Skeletal muscle satellite cell (primary cell): ENCODE measurements around the gene JUP. TPM values are rescaled to one million over a fixed set of nuclear protein-coding genes. Genes with fewer than 3 reads are reported as not detected.
"Not testable (repeated sequence)": the region's sequence is repeated elsewhere in the genome, so short reads cannot be mapped to it uniquely, and the experiment has no call there.

Experiments
- H3K27me3 ChIP-seq: 2 replicates; pipeline ENCODE4 v1.7.0; 2013; ENCODE audit warnings: low read length; ENCODE audit not compliant: control insufficient read depth, insufficient read depth
- H3K36me3 ChIP-seq: 2 replicates; pipeline ENCODE4 v1.7.0; 2013; ENCODE audit warnings: mild to moderate bottlenecking, control low read depth, low read length; ENCODE audit not compliant: insufficient read depth
- H3K4me1 ChIP-seq: 2 replicates; pipeline ENCODE4 v1.7.0; 2013; ENCODE audit warnings: low read length; ENCODE audit not compliant: control insufficient read depth, insufficient read depth
- H3K4me2 ChIP-seq: 2 replicates; pipeline ENCODE4 v1.7.0; 2013; ENCODE audit warnings: mild to moderate bottlenecking, low read length
- H3K4me3 ChIP-seq: 2 replicates; pipeline ENCODE4 v1.7.0; 2013; ENCODE audit warnings: low read length
- H3K9ac ChIP-seq: 2 replicates; pipeline ENCODE4 v1.7.0; 2013; ENCODE audit warnings: mild to moderate bottlenecking, low read depth, low read length, moderate library complexity
- H3K9me3 ChIP-seq: replicated peaks from 2 replicates; pipeline ENCODE4 v1.7.0; 2013; ENCODE audit warnings: mild to moderate bottlenecking, control low read depth, low read length
- total RNA-seq: library from RNA; depleted of rRNA; stranded (reverse); fragments of >200 nt; gene quantifications from 2 replicates; pipeline ENCODE4 v1.2.3, GENCODE V29; 2012; rRNA removed

Gene JUP
- total RNA-seq, result 2.3 and 8.1 TPM in 2 replicates

- peak within 1 kb of the TSS; percentile 67 for H3K4me3 ChIP-seq
- H3K9me3 ChIP-seq, result no peaks in the 10 kb centered on the region
- peaks cover 26% of the 10 kb centered on the region for H3K4me1 ChIP-seq
- peak within 1 kb of the TSS; percentile 37 for H3K9ac ChIP-seq
- peaks cover 40% of the 10 kb centered on the region for H3K27me3 ChIP-seq
- H3K4me2 ChIP-seq, result peak within 1 kb of the TSS; percentile 79
- no peaks in the 10 kb centered on the region for H3K36me3 ChIP-seq
Observed at GRCh38 chr17:41786227-41787020, at the start of gene JUP. Gene JUP (minus strand): TSS chr17:41786711. CDS start chr17:41771854, 14,857 bp downstream.

DNA sequence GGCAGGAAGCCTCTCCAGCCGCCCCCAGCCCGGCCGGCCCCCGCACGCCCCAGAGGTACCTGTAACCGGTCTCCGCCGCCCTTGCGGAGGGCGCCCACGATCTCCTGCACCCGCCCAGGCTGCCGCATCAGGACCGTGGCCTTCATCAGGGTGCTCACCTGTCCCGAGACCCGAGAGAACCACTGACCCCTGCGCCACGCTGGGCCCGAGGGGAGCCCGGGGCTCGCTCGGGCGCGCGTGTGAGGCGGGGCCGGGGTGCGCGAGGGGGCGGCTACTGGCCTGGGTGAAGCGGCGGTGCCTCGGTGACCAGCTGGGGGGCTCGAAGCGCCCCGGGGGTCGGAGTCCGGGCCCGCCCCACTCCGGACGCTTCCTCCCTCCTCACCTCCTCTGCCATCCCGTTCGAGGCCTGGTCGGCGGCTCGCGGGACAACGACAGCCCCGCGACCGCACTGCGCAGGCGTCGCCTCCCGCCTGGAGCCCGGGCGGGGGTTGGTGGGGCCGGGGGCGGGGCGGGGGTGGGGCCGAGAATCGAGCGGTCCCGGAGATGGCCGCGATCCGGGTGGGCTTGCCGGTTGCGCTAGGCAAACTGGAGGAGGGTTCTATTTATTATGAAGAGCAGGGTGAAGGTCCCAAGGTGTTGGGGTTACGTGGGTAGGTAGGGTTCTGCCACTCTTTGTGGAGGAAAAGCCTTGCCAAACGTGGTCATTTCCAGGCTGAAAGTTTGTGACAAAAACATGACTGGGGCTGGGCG is 49.5 kb upstream of the JUP start, which contains the start of gene NT5C3B:
TSS of gene NT5C3B (minus strand) at position 433 of the 750 bp plus-strand sequence. CDS start at position 394, 39 bp downstream.
- Histone ChIP-seq H3K27me3 (no peaks in the 10 kb centered on the region), H3K4me3 (peak within 1 kb of the TSS; percentile 89), H3K4me1 (peaks cover 15% of the 10 kb centered on the region), H3K9me3 (no peaks in the 10 kb centered on the region), H3K4me2 (peak within 1 kb of the TSS; percentile 95), H3K36me3 (peaks cover 9% of the 10 kb centered on the region), H3K9ac (peak within 1 kb of the TSS; percentile 87)

DNA sequence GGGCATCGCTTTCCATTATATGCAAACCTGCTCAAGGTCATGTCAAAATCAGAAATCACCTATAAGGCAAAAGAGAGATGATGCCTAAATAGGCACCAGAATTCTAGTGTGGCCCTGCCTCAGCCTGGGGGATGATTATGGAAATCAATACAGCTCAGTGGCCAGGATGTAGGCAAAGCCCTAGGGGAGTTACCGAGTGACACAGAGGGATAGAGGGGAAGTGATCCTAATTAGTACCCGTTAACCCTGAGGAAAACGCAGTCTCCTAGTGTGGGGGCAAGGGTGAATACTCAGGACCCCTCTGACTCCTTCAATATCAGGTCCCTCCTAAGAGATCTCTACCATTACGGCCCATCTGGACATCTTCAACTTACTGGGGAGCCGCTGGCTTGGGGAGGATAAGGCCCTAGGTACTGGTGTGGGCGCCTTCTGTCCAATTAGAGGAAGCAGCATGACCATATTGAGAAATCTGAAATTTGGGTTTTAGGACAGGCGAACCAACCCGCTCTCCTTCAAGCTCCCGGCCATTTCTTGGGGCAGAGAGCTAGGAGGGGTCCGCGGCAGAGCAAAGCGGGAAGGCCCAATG is 48.8 kb upstream of the JUP start:
- no peaks in the 10 kb centered on the region for H3K27me3 ChIP-seq
- peaks cover 15% of the 10 kb centered on the region for H3K36me3 ChIP-seq
- peaks cover 15% of the 10 kb centered on the region for H3K4me1 ChIP-seq
- H3K4me2 ChIP-seq, result peak overlapping the region; percentile 95
- peak overlapping the region; percentile 89 for H3K4me3 ChIP-seq
- peak overlapping the region; percentile 87 for H3K9ac ChIP-seq
- H3K9me3 ChIP-seq, result no peaks in the 10 kb centered on the region

DNA sequence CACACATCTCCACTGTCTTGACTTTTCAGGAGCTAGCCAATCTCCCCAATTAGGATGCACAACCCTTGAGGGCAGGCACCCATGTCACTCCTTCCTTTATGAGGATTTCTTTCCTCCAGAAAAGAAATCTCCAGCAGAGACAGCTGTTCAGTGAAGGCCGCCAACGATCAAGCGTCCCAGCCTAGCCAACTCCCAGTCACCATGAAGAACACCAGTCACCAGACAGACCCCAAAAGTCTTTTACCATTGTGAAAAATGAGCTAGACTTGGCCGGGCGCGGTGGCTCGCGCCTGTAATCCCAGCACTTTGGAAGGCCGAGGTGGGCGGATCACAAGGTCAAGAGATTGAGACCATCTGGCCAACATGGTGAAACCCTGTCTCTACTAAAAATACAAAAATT is 43.5 kb upstream of the JUP start:
- peaks cover 43% of the 10 kb centered on the region for H3K36me3 ChIP-seq
- not testable (repeated sequence) for H3K9me3 ChIP-seq, H3K27me3 ChIP-seq, H3K4me3 ChIP-seq, H3K4me2 ChIP-seq, H3K4me1 ChIP-seq, H3K9ac ChIP-seq

- H3K9ac ChIP-seq, result no peak overlapping the region
- H3K27me3 ChIP-seq, result no peaks in the 10 kb centered on the region
- H3K9me3 ChIP-seq, result no peaks in the 10 kb centered on the region
- no peaks in the 10 kb centered on the region for H3K4me1 ChIP-seq
- H3K4me2 ChIP-seq, result no peak overlapping the region
- peaks cover 45% of the 10 kb centered on the region for H3K36me3 ChIP-seq
- H3K4me3 ChIP-seq, result no peak overlapping the region
Observed at GRCh38 chr17:41825175-41825845, 38.8 kb upstream of the JUP start.

DNA sequence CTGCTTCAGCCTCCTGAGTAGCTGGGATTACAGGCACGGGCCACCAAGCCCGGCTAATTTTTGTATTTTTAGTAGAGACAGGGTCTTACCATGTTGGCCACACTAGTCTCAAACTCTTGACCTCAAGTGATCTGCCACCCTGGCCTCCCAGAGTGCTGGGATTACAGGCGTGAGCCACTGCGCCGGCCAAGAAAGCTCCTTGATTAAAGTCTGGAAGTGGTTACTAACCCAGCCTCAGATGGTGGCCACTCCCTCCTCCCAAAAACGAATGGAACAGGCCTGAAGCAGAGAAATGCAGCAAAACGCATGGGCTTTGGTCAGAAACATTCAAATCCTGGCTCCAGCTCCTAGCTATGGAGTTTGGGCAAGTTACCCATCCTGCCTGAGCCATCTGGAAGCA is 37.6 kb upstream of the JUP start:
- peaks cover 49% of the 10 kb centered on the region for H3K36me3 ChIP-seq
- H3K9ac ChIP-seq, result no peak overlapping the region
- no peaks in the 10 kb centered on the region for H3K27me3 ChIP-seq
- no peak overlapping the region for H3K4me3 ChIP-seq
- no peak overlapping the region for H3K4me2 ChIP-seq
- H3K4me1 ChIP-seq, result no peaks in the 10 kb centered on the region
- no peaks in the 10 kb centered on the region for H3K9me3 ChIP-seq

DNA sequence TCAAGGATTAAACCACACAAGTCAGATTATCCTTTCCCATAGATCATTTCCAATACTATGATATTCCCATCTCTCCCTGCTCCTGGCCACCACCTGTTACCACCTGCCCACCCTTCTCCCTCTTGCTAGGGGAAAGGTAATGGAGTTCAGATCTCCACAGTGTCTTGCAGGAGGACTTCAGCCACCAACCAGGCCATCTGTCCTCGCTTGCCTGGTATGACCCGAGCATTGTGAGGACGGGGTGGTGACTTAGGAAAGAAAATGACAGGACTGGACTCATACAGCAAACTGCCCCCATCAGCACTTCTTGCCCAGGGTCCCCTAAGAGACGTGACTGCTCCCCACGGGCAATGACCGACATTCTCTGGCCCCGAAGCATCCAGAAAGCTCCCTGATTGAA is 37.1 kb upstream of the JUP start:
- H3K4me2 ChIP-seq, result no peak overlapping the region
- H3K36me3 ChIP-seq, result peaks cover 49% of the 10 kb centered on the region
- no peaks in the 10 kb centered on the region for H3K9me3 ChIP-seq
- H3K9ac ChIP-seq, result no peak overlapping the region
- no peaks in the 10 kb centered on the region for H3K4me1 ChIP-seq
- H3K27me3 ChIP-seq, result no peaks in the 10 kb centered on the region
- H3K4me3 ChIP-seq, result no peak overlapping the region

GRCh38 chr17:41823141-41823524 is 36.6 kb upstream of the JUP start:
- no peak overlapping the region for H3K9ac ChIP-seq
- H3K36me3 ChIP-seq, result peaks cover 49% of the 10 kb centered on the region
- H3K4me2 ChIP-seq, result no peak overlapping the region
- H3K9me3 ChIP-seq, result no peaks in the 10 kb centered on the region
- no peak overlapping the region for H3K4me3 ChIP-seq
- no peaks in the 10 kb centered on the region for H3K4me1 ChIP-seq
- no peaks in the 10 kb centered on the region for H3K27me3 ChIP-seq

DNA sequence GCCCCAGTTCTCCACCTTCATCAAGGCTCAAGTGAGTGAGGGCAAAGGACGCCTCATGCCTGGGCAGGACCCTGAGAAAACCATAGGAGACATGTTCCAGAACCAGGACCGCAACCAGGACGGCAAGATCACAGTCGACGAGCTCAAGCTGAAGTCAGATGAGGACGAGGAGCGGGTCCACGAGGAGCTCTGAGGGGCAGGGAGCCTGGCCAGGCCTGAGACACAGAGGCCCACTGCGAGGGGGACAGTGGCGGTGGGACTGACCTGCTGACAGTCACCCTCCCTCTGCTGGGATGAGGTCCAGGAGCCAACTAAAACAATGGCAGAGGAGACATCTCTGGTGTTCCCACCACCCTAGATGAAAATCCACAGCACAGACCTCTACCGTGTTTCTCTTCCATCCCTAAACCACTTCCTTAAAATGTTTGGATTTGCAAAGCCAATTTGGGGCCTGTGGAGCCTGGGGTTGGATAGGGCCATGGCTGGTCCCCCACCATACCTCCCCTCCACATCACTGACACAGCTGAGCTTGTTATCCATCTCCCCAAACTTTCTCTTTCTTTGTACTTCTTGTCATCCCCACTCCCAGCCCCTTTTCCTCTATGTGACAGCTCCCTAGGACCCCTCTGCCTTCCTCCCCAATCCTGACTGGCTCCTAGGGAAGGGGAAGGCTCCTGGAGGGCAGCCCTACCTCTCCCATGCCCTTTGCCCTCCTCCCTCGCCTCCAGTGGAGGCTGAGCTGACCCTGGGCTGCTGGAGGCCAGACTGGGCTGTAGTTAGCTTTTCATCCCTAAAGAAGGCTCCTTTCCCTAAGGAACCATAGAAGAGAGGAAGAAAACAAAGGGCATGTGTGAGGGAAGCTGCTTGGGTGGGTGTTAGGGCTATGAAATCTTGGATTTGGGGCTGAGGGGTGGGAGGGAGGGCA is 36.0 kb upstream of the JUP start:
- H3K4me2 ChIP-seq, result no peak overlapping the region
- no peak overlapping the region for H3K9ac ChIP-seq
- no peaks in the 10 kb centered on the region for H3K4me1 ChIP-seq
- no peaks in the 10 kb centered on the region for H3K27me3 ChIP-seq
- H3K9me3 ChIP-seq, result no peaks in the 10 kb centered on the region
- H3K36me3 ChIP-seq, result peaks cover 44% of the 10 kb centered on the region
- no peak overlapping the region for H3K4me3 ChIP-seq

DNA sequence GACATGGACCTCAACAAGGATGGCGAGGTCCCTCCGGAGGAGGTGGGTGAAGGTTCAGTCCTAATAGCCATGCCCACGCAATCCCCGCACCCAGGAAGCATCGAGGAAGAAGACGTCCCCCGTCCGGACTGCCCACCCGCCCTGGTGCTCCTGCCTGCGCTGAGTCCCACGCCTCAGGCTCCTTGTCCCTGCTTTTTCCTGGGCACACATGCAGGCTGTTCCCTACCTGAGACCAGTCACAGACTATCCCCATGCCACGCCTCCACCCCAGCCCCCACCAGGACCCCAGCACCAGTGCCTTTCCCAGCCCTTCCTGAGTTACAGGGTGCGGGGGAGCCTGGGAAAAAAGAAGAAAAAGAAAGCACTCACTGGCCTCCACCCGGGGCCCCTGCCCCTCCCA is 35.3 kb upstream of the JUP start:
- Histone ChIP-seq H3K9me3 (no peaks in the 10 kb centered on the region), H3K9ac (no peak overlapping the region), H3K4me1 (no peaks in the 10 kb centered on the region), H3K4me2 (no peak overlapping the region), H3K36me3 (peaks cover 46% of the 10 kb centered on the region), H3K4me3 (no peak overlapping the region), H3K27me3 (no peaks in the 10 kb centered on the region)
